ENCODE results near the gene ACADM. TPM values are rescaled to one million over a fixed set of nuclear protein-coding genes. Genes with fewer than 3 reads are reported as not detected.
"Not testable (repeated sequence)": the region's sequence is repeated elsewhere in the genome, so short reads cannot be mapped to it uniquely, and the experiment has no call there.

The ACADM gene
- total and polyA plus RNA-seq, 3 experiments from 2014 or later: 50.0 to 55.4 (median 53.4) TPM

DNA sequence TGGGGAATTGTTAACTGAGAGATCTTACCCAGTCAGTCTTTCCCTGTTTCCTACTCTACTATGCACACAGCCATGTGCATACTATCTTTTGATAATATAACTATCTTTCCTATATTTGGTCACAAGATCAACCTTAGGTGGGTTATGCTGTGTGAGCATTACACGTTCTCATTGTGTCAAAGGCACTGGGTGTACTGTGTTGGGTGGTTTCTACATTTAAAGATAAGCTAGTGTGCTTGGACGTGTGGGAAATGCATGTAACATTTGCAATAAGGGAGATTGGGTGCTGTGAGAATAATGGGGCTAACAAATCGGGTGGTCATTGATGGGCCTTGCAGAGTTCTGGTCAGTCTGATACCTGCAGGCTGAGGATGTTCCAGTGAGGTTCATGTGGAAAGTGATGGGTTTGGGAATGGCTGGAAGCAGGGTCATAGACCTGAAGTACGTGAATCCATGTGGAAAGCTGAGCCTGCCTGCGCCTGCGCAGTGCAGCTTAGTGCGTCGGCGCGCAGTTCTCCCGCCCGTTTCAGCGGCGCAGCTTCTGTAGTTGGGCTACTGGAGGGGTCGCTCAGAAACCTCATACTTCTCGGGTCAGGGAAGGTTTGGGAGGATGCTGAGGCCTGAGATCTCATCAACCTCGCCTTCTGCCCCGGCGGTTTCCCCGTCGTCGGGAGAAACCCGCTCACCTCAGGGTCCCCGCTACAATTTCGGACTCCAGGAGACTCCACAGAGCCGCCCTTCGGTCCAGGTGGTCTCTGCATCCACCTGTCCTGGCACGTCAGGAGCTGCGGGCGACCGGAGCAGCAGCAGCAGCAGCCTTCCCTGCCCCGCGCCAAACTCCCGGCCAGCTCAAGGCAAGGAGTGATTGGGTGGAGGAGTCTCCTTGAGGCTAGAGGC lies 72.1 kb downstream of the ACADM start, which contains the start of gene MSH4:
MSH4 (plus strand) TSS at position 507 of the 897 bp plus-strand sequence; CDS start at position 611, 104 bp downstream.
- CTCF ChIA-PET: no interaction called here
- Histone ChIP-seq H3K36me3 (ENCODE audit: insufficient read depth, low read length) (peaks cover 22% of the 10 kb centered on the region), H3K4me3 (ENCODE audit: low read length) (no peak within 1 kb of the TSS), H3K27ac (ENCODE audit: low read depth, low read length) (no peak within 1 kb of the TSS), H3K9me3 (ENCODE audit: low read length) (no peaks in the 10 kb centered on the region), H3K27me3 (ENCODE audit: insufficient read depth, low read length, poor library complexity, severe bottlenecking) (no peaks in the 10 kb centered on the region), H3K4me1 (ENCODE audit: insufficient read depth, low read length) (no peaks in the 10 kb centered on the region)
- Mint-ChIP-seq H3K4me1 (peaks cover 4 to 30% (median 24%) of the 10 kb centered on the region in 3 donors), H3K27ac (peak within 1 kb of the TSS in 4 of 8 donors; percentile 3 to 48 (median 13)), H3K4me3 (no peak within 1 kb of the TSS), H3K36me3 (peaks cover 6 to 64% (median 18%) of the 10 kb centered on the region in 3 donors), H3K27me3 (no peaks in the 10 kb centered on the region), H3K9me3 (no peaks in the 10 kb centered on the region)
- DNase-seq: no peak
- POLR2A ChIA-PET: interaction anchor here (1.3 kb wide), 1 partner anchor 10 kb away, joined by 3 read pairs; no protein-coding TSS in a partner anchor

DNA sequence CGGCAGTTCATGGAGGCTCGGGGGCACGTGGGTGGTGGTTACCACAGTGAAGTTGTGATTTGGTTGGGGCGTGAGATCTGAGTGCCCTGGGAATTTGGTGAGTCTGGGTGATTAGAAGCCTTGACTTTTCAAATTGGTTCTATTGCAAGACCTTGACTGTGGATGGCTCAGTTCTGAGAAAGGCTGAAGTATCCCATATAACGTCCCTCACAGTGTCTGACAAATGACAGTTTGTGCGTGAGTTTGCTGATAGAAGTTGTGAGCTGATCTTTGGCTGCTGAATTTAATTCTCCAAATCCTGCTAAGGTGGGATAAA lies 72.7 kb downstream of the ACADM start:
- Mint-ChIP-seq H3K27ac (peak overlapping the region in 1 of 8 donors; percentile 3), H3K9me3 (no peaks in the 10 kb centered on the region), H3K27me3 (no peaks in the 10 kb centered on the region), H3K4me3 (no peak overlapping the region), H3K4me1 (peaks cover 2 to 25% (median 18%) of the 10 kb centered on the region in 3 donors), H3K36me3 (peaks cover 4 to 59% (median 16%) of the 10 kb centered on the region in 3 donors)
- ChIA-PET CTCF (no interaction called here), POLR2A (interaction anchor here (1.3 kb wide), 1 partner anchor 11 kb away, joined by 3 read pairs; no protein-coding TSS in a partner anchor)
- H3K27ac ChIP-seq (ENCODE audit: low read depth, low read length): no peak overlapping the region
- no peaks in the 10 kb centered on the region for H3K9me3 ChIP-seq (ENCODE audit: low read length)
- peaks cover 16% of the 10 kb centered on the region for H3K36me3 ChIP-seq (ENCODE audit: insufficient read depth, low read length)
- no peaks in the 10 kb centered on the region for H3K4me1 ChIP-seq (ENCODE audit: insufficient read depth, low read length)
- no peak overlapping the region for H3K4me3 ChIP-seq (ENCODE audit: low read length)
- no peaks in the 10 kb centered on the region for H3K27me3 ChIP-seq (ENCODE audit: insufficient read depth, low read length, poor library complexity, severe bottlenecking)
- no peak for DNase-seq

DNA sequence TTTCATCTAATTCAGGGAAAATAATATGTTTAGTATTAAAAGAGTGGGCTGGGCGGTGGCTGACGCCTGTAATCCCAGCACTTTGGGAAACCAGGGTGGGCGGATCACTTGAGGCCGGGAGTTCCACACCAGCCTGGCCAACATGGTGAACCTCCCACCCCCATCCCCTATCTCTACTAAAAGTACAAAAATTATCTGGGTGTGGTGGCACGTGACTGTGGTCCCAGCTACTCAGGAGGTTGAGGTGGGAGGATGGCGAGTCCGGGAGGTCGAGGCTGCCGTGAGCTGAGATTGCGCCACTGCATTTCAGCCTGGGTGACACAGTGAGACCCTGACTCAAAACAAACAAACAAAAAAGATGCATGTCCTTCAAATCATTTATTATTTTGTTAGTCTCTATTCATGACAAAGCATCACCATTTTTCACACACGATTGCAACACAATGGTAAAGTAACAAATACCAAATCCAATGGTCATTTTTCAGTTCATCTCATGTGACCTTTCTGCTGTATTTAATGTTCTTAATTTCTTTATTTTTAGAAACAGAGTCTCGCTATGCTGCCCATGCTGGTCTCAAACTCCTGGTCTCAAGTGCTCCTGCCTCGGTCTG lies 73.2 kb downstream of the ACADM start:
- Mint-ChIP-seq H3K27me3 (no peaks in the 10 kb centered on the region), H3K9me3 (no peaks in the 10 kb centered on the region), H3K4me3 (no peak overlapping the region), H3K36me3 (peaks cover 4 to 54% (median 16%) of the 10 kb centered on the region in 3 donors), H3K27ac (peak overlapping the region in 3 of 8 donors; percentile 10 to 74 (median 31)), H3K4me1 (peaks cover 2 to 21% (median 15%) of the 10 kb centered on the region in 3 donors)
- no peaks in the 10 kb centered on the region for H3K27me3 ChIP-seq (ENCODE audit: insufficient read depth, low read length, poor library complexity, severe bottlenecking)
- H3K27ac ChIP-seq (ENCODE audit: low read depth, low read length): no peak overlapping the region
- peaks cover 12% of the 10 kb centered on the region for H3K36me3 ChIP-seq (ENCODE audit: insufficient read depth, low read length)
- H3K9me3 ChIP-seq (ENCODE audit: low read length): no peaks in the 10 kb centered on the region
- no peak for DNase-seq
- H3K4me3 ChIP-seq (ENCODE audit: low read length): no peak overlapping the region
- H3K4me1 ChIP-seq (ENCODE audit: insufficient read depth, low read length): no peaks in the 10 kb centered on the region
- CTCF ChIA-PET: no interaction called here
- POLR2A ChIA-PET: interaction anchor here (1.3 kb wide), 1 partner anchor 11 kb away, joined by 3 read pairs; no protein-coding TSS in a partner anchor

DNA sequence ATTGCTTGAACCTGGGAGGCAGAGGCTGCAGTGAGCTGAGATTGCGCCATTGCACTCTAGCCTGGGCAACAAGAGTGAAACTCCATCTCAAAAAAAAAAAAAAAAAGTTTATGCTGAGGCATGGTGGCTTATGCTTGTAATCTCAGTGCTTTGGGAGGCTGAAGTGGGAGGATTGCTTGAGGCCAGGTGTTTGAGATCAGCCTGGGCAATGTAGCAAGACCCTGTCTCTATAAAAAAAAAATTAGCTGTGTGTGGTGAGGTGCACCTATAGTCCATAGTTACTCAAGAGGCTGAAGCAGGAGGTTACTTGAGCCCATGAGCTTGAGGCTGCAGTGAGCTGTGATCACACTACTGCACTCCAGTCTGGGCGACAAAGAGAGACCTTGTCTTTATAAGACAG lies 77.0 kb downstream of the ACADM start:
- H3K36me3 ChIP-seq (ENCODE audit: insufficient read depth, low read length); H3K4me3 Mint-ChIP-seq; DNase-seq; H3K9me3 ChIP-seq (ENCODE audit: low read length); H3K27me3 ChIP-seq (ENCODE audit: insufficient read depth, low read length, poor library complexity, severe bottlenecking); H3K27ac ChIP-seq (ENCODE audit: low read depth, low read length); H3K4me3 ChIP-seq (ENCODE audit: low read length); H3K4me1 ChIP-seq (ENCODE audit: insufficient read depth, low read length); H3K27ac Mint-ChIP-seq; H3K4me1 Mint-ChIP-seq; H3K9me3 Mint-ChIP-seq; POLR2A ChIA-PET; CTCF ChIA-PET; H3K27me3 Mint-ChIP-seq: not testable (repeated sequence)
- H3K36me3 Mint-ChIP-seq: peaks cover 0 to 17% (median 6%) of the 10 kb centered on the region in 3 donors

DNA sequence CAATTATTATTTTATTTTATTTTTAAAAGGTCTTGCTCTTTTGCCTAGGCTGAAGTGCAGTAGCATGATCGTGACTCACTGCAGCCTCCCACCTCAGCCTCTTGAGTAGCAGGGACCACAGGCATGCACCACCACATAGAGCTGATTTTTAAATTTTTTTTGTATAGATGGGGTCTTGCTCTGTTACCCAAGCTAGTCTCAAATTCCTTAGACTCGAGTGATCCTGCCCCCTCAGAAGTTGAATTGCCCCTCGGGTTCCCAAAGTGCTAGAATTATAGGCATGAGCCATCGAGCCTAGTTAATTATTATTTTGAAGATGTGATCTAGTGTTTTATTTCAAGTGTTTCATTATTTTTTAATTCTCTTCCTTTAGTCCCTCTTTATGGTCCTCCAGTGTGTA lies 84.4 kb downstream of the ACADM start:
- Mint-ChIP-seq H3K9me3 (no peaks in the 10 kb centered on the region), H3K4me3 (no peak overlapping the region), H3K27ac (no peak overlapping the region), H3K4me1 (no peaks in the 10 kb centered on the region), H3K27me3 (no peaks in the 10 kb centered on the region), H3K36me3 (no peaks in the 10 kb centered on the region)
- H3K4me3 ChIP-seq (ENCODE audit: low read length): no peak overlapping the region
- no peak overlapping the region for H3K27ac ChIP-seq (ENCODE audit: low read depth, low read length)
- no peak for DNase-seq
- POLR2A ChIA-PET: no interaction called here
- H3K36me3 ChIP-seq (ENCODE audit: insufficient read depth, low read length): no peaks in the 10 kb centered on the region
- no peaks in the 10 kb centered on the region for H3K27me3 ChIP-seq (ENCODE audit: insufficient read depth, low read length, poor library complexity, severe bottlenecking)
- CTCF ChIA-PET: no interaction called here
- no peaks in the 10 kb centered on the region for H3K9me3 ChIP-seq (ENCODE audit: low read length)
- no peaks in the 10 kb centered on the region for H3K4me1 ChIP-seq (ENCODE audit: insufficient read depth, low read length)

DNA sequence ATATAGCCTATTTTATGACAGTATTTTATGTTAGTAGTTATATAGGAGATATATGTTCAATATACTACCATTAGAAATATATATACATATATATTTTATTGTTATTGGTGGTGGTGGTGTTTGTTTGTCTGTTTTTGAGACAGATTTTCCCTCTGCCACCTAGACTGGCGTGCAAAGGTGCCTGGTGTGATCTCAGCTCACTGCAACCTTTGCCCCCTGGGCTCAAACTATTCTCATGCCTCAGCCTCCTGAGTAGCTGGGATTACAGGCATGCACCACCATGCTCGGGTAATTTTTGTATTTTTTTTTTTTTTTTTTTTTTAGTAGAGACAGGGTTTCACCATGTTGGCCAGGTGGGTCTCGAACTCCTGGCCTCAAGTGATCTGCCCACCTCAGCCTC lies 85.6 kb downstream of the ACADM start:
- H3K36me3 Mint-ChIP-seq; DNase-seq; POLR2A ChIA-PET; H3K27ac ChIP-seq (ENCODE audit: low read depth, low read length); H3K4me1 Mint-ChIP-seq; H3K36me3 ChIP-seq (ENCODE audit: insufficient read depth, low read length); H3K4me3 Mint-ChIP-seq; H3K27ac Mint-ChIP-seq; H3K4me3 ChIP-seq (ENCODE audit: low read length); H3K27me3 ChIP-seq (ENCODE audit: insufficient read depth, low read length, poor library complexity, severe bottlenecking); H3K27me3 Mint-ChIP-seq; H3K9me3 ChIP-seq (ENCODE audit: low read length); H3K9me3 Mint-ChIP-seq; H3K4me1 ChIP-seq (ENCODE audit: insufficient read depth, low read length); CTCF ChIA-PET: not testable (repeated sequence)

DNA sequence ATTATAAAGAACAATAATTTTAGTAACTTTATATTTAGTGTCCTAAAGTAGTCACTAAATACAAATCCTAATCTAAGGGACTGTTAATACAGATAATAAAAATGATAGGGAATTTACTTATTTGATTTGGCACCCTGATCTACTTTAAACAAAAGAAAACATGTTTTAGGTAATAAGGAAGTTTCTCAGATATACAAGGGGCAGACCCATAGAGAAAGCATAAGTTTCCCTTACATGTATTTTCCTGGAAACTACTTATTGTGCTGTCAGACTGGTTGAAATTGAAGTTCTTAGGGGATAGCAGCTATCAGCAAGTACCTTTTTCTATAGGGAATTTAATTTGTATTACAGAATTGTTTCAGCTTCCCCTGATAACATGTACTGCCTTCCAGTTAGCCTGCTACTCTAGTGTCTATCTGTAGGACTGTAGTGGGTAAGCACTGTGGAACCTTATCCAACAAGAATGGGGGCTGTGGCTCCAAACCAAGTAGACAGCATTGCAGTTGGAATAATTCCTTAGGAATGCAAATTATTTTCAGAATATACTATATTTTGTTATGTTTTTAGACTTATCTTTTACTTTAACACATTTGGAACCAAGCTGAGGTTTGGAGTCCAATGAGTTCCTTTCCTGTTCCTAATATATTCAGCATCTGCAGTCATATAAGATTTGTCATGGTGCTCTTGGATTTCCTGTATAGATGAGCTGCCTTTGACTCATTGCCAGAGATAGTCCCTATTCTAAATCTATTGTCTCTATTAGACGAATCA lies 86.9 kb downstream of the ACADM start:
- ChIA-PET CTCF (no interaction called here), POLR2A (no interaction called here)
- DNase-seq: no peak
- Histone ChIP-seq H3K36me3 (ENCODE audit: insufficient read depth, low read length) (no peaks in the 10 kb centered on the region), H3K9me3 (ENCODE audit: low read length) (no peaks in the 10 kb centered on the region), H3K27ac (ENCODE audit: low read depth, low read length) (no peak overlapping the region), H3K4me3 (ENCODE audit: low read length) (no peak overlapping the region), H3K27me3 (ENCODE audit: insufficient read depth, low read length, poor library complexity, severe bottlenecking) (no peaks in the 10 kb centered on the region), H3K4me1 (ENCODE audit: insufficient read depth, low read length) (no peaks in the 10 kb centered on the region)
- no peak overlapping the region for H3K27ac Mint-ChIP-seq
- no peaks in the 10 kb centered on the region for H3K27me3 Mint-ChIP-seq
- H3K4me1 Mint-ChIP-seq: no peaks in the 10 kb centered on the region
- no peak overlapping the region for H3K4me3 Mint-ChIP-seq
- no peaks in the 10 kb centered on the region for H3K36me3 Mint-ChIP-seq
- H3K9me3 Mint-ChIP-seq: no peaks in the 10 kb centered on the region

DNA sequence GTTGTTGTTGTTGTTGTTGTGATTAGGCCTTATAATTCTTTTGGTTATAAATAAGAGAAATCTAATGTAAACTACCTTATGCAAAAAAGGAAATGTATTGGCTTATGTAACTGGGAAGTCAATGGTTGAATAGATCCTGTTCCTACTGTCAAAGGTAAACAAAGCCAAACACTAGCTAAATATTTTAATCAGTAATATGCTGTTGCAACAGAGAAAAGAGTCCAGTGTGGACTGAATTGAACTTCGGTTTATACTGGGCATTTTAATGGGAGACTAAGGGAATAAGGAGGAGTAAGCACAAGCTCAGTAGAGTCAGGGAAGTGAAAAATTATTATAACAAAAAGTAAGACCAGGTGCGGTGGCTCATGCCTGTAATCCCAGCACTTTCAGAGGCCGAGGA lies 87.6 kb downstream of the ACADM start:
- Histone ChIP-seq H3K9me3 (ENCODE audit: low read length) (no peaks in the 10 kb centered on the region), H3K27ac (ENCODE audit: low read depth, low read length) (no peak overlapping the region), H3K27me3 (ENCODE audit: insufficient read depth, low read length, poor library complexity, severe bottlenecking) (no peaks in the 10 kb centered on the region), H3K36me3 (ENCODE audit: insufficient read depth, low read length) (no peaks in the 10 kb centered on the region), H3K4me1 (ENCODE audit: insufficient read depth, low read length) (no peaks in the 10 kb centered on the region), H3K4me3 (ENCODE audit: low read length) (no peak overlapping the region)
- no peak overlapping the region for H3K27ac Mint-ChIP-seq
- H3K9me3 Mint-ChIP-seq: no peaks in the 10 kb centered on the region
- ChIA-PET CTCF (no interaction called here), POLR2A (no interaction called here)
- no peaks in the 10 kb centered on the region for H3K4me1 Mint-ChIP-seq
- no peaks in the 10 kb centered on the region for H3K27me3 Mint-ChIP-seq
- H3K36me3 Mint-ChIP-seq: no peaks in the 10 kb centered on the region
- no peak for DNase-seq
- no peak overlapping the region for H3K4me3 Mint-ChIP-seq

All from CD8-positive, alpha-beta memory T cell (primary cell).